DMS53 treated with DMSO at 0.1 percent for 48 hours (cell line): Measurements from ENCODE around the gene ADAMTS18.
A peak's percentile ranks its signal among the peaks of the same experiment; 100 is the strongest.

Source experiments
- DNase-seq: peaks from one replicate; lab custom pipeline; 2025; ENCODE audit not compliant: unreplicated experiment; lab: John Stamatoyannopoulos, UW

Gene ADAMTS18

GRCh38 chr16:77331043-77331442, 103.8 kb downstream of the ADAMTS18 start:
- no peak for DNase-seq

GRCh38 chr16:77330332-77331042, 104.3 kb downstream of the ADAMTS18 start:
- no peak for DNase-seq

GRCh38 chr16:77328768-77329167, 106.1 kb downstream of the ADAMTS18 start:
- DNase-seq, result no peak

GRCh38 chr16:77328274-77328673, 106.6 kb downstream of the ADAMTS18 start:
- no peak for DNase-seq

- DNase-seq, result no peak
These were observed 107.1 kb downstream of the ADAMTS18 start for GRCh38 chr16:77327717-77328116.

GRCh38 chr16:77324729-77325128, 110.1 kb downstream of the ADAMTS18 start:
- no peak for DNase-seq

GRCh38 chr16:77323695-77324094, 111.1 kb downstream of the ADAMTS18 start:
- no peak for DNase-seq

- peak; percentile 45 for DNase-seq
These were observed 112.1 kb downstream of the ADAMTS18 start for GRCh38 chr16:77322757-77323156.

- DNase-seq, result no peak
These were observed 117.8 kb downstream of the ADAMTS18 start for GRCh38 chr16:77317059-77317458.

- no peak for DNase-seq
These were observed 124.0 kb downstream of the ADAMTS18 start for GRCh38 chr16:77310877-77311276.

- DNase-seq, result peak; percentile 79
These were observed 126.7 kb downstream of the ADAMTS18 start for GRCh38 chr16:77308163-77308561.

GRCh38 chr16:77307426-77308162, 127.2 kb downstream of the ADAMTS18 start:
- no peak for DNase-seq

GRCh38 chr16:77306075-77306474, 128.8 kb downstream of the ADAMTS18 start:
- no peak for DNase-seq

- DNase-seq, result no peak
These were observed 130.0 kb downstream of the ADAMTS18 start for GRCh38 chr16:77304877-77305276.

- DNase-seq, result no peak
These were observed 130.7 kb downstream of the ADAMTS18 start for GRCh38 chr16:77304134-77304533.

GRCh38 chr16:77302674-77303073, 132.2 kb downstream of the ADAMTS18 start:
- no peak for DNase-seq

GRCh38 chr16:77302249-77302648, 132.6 kb downstream of the ADAMTS18 start:
- DNase-seq, result no peak

GRCh38 chr16:77300256-77300655, 134.6 kb downstream of the ADAMTS18 start:
- no peak for DNase-seq

GRCh38 chr16:77299395-77299794, 135.4 kb downstream of the ADAMTS18 start:
- no peak for DNase-seq

- no peak for DNase-seq
These were observed 136.1 kb downstream of the ADAMTS18 start for GRCh38 chr16:77298418-77299360.

GRCh38 chr16:77297996-77298395, 136.8 kb downstream of the ADAMTS18 start:
- DNase-seq, result no peak
